Neural cell (in vitro differentiated cells): ENCODE data around the gene CXCR5.

Experiments used
- CTCF ChIP-seq: fragments of 450-650 bp; IDR thresholded peaks from 2 replicates; pipeline ENCODE4 v1.5.1; 2014; ENCODE audit warnings: antibody characterized with exemption, mild to moderate bottlenecking, moderate library complexity; ENCODE audit not compliant: poor library complexity, severe bottlenecking
- EP300 ChIP-seq: fragments of 450-650 bp; conservative IDR thresholded peaks from 2 replicates; pipeline ENCODE4 v1.6.1; 2014; ENCODE audit warnings: antibody characterized with exemption, mild to moderate bottlenecking, moderate library complexity; ENCODE audit not compliant: poor library complexity, severe bottlenecking
- EZH2 ChIP-seq: fragments of 200-600, 300-800 bp; shearing (Covaris generic), sonication (generic); IDR thresholded peaks from 2 replicates; pipeline ENCODE4 v1.6.1; 2014; ENCODE audit warnings: antibody characterized with exemption, low read length, borderline replicate concordance, mild to moderate bottlenecking; ENCODE audit not compliant: insufficient read depth, poor library complexity, severe bottlenecking
- MXI1 ChIP-seq: fragments of 450-650 bp; conservative IDR thresholded peaks from 2 replicates; pipeline ENCODE4 v1.6.1; 2014; ENCODE audit warnings: antibody characterized with exemption, mild to moderate bottlenecking; ENCODE audit not compliant: poor library complexity, severe bottlenecking
- POLR2AphosphoS5 ChIP-seq: IDR thresholded peaks from 2 replicates; pipeline ENCODE4 v1.6.1; 2012
- REST ChIP-seq: IDR thresholded peaks from 2 replicates; pipeline ENCODE4 v1.6.1; 2012; ENCODE audit warnings: borderline replicate concordance
- SMC3 ChIP-seq: fragments of 450-650 bp; conservative IDR thresholded peaks from 2 replicates; pipeline ENCODE4 v1.6.1; 2014; ENCODE audit warnings: antibody characterized with exemption, mild to moderate bottlenecking, moderate library complexity; ENCODE audit not compliant: poor library complexity

- TF ChIP-seq EP300, result no peak
- no peak for TF ChIP-seq CTCF
- TF ChIP-seq EZH2, result no peak
- TF ChIP-seq SMC3, result no peak
- no peak for TF ChIP-seq POLR2AphosphoS5
- no peak for TF ChIP-seq MXI1
- TF ChIP-seq REST, result no peak
Measured at GRCh38 chr11:118857385-118857784, 26.3 kb upstream of the CXCR5 start.
